HG03354 (cell line): ENCODE results near the gene ENSA.
"Not testable (repeated sequence)": the region's sequence is repeated elsewhere in the genome, so short reads cannot be mapped to it uniquely, and the experiment has no call there.

Source experiments
- ATAC-seq: cut with Tn5 transposase; IDR thresholded peaks from one replicate; pipeline ENCODE4 v1.9.1; 2021; ENCODE audit warnings: mild to moderate bottlenecking; ENCODE audit not compliant: unreplicated experiment, poor library complexity, severe bottlenecking

ENSA gene

GRCh38 chr1:150596095-150596892 is 33.1 kb downstream of the ENSA start:
- ATAC-seq, result no peak

GRCh38 chr1:150582371-150582770 is 47.0 kb downstream of the ENSA start:
- no peak for ATAC-seq

GRCh38 chr1:150581962-150582361 is 47.5 kb downstream of the ENSA start:
- not testable (repeated sequence) for ATAC-seq

GRCh38 chr1:150581437-150581836 is 48.0 kb downstream of the ENSA start:
- ATAC-seq, result not testable (repeated sequence)

- ATAC-seq, result not testable (repeated sequence)
Measured at GRCh38 chr1:150580966-150581365, 48.4 kb downstream of the ENSA start.

GRCh38 chr1:150579945-150580642 is 49.3 kb downstream of the ENSA start:
- no peak for ATAC-seq

- ATAC-seq, result peak; percentile 84
Measured at GRCh38 chr1:150579110-150579944, 50.1 kb downstream of the ENSA start, which contains the start of gene MCL1. Gene MCL1, minus strand, starts transcription at chr1:150579610. Its CDS starts 80 bp downstream, at chr1:150579530.

- peak; percentile 2 for ATAC-seq
Measured at GRCh38 chr1:150578272-150579109, 50.9 kb downstream of the ENSA start.

- no peak for ATAC-seq
Measured at GRCh38 chr1:150577557-150578271, 51.7 kb downstream of the ENSA start.

GRCh38 chr1:150576794-150577556 is 52.4 kb downstream of the ENSA start:
- ATAC-seq, result no peak

- ATAC-seq, result no peak
Measured at GRCh38 chr1:150576367-150576711, 53.1 kb downstream of the ENSA start.

- no peak for ATAC-seq
Measured at GRCh38 chr1:150575518-150576366, 53.7 kb downstream of the ENSA start.

GRCh38 chr1:150575072-150575489 is 54.3 kb downstream of the ENSA start:
- no peak for ATAC-seq

- no peak for ATAC-seq
Measured at GRCh38 chr1:150574260-150575071, 54.9 kb downstream of the ENSA start.

- ATAC-seq, result not testable (repeated sequence)
Measured at GRCh38 chr1:150573648-150574071, 55.8 kb downstream of the ENSA start.

GRCh38 chr1:150572918-150573647 is 56.3 kb downstream of the ENSA start:
- no peak for ATAC-seq
